Activated effector memory CD4-positive, alpha-beta T cell treated with anti-CD3 and anti-CD28 coated beads, Interleukin-2, amount 50 U/mL, for 16 hours (primary cell): Measurements from ENCODE around the gene PIGH.
"Not testable (repeated sequence)": the region's sequence is repeated elsewhere in the genome, so short reads cannot be mapped to it uniquely, and the experiment has no call there.

Source experiments
- DNase-seq: peaks from one replicate; pipeline ENCODE4 v3.0.0-alpha.2; 2020

The PIGH gene

GRCh38 chr14:67547224-67547780 is 52.8 kb downstream of the PIGH start:
- no peak for DNase-seq

DNA sequence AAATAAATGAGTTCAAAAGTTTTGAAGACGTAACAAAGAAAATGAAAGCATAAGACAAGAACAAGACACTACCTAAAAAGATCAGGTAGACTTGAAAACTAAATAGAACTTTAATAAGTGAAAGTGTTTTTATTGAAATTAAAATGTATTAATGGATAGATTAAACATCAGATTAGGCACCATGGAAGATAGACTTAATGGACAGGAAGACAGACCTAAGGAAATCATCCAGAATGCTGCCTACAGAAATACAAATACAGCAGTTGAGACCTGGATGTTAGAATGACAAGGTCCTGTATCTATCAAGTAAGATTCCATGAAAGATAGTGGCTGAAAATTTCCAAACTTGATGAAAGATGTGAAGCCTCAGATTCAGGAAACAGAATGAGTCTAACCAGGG is 55.5 kb downstream of the PIGH start:
- DNase-seq = no peak

DNA sequence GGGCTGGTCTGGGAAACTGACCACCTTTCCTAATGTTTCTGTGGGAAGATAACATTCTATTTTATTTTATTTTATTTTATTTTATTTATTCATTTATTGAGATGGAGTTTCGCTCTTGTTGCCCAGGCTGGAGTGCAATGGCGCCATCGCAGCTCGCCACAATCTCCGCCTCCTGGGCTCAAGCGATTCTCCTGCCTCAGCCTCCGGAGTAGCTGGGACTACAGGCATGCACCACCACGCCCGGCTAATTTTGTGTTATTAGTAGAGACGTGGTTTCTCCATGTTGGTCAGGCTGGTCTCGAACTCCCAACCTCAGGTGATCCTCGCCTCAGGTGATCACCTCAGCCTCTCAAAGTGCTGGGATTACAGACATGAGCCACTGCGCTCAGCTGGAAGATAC is 57.4 kb downstream of the PIGH start:
- not testable (repeated sequence) for DNase-seq

GRCh38 chr14:67541448-67542387 is 58.4 kb downstream of the PIGH start:
- DNase-seq = no peak
